Spleen (tissue), 11 donors: ENCODE results near the gene ANXA4. TPM values are rescaled to one million over a fixed set of nuclear protein-coding genes. Genes with fewer than 3 reads are reported as not detected.
"Not testable (repeated sequence)": the region's sequence is repeated elsewhere in the genome, so short reads cannot be mapped to it uniquely, and the experiment has no call there.

Experiments
- DNase-seq: peaks from one replicate; pipeline ENCODE4 v3.0.0-alpha.2; 2020
- H3K27ac ChIP-seq, 8 donors: fragments of 200-600 bp; sonication (generic) in 7 of 8; 1 replicate in 4 of 8; 2 replicates in 4 of 8; pipeline versions ENCODE4 v1.5.0 to v1.8.0; 2016 to 2021; ENCODE audit warnings: inconsistent platforms in 4 of 8, mild to moderate bottlenecking in 4 of 8, moderate library complexity in 1 of 8
- H3K27me3 ChIP-seq, 7 donors: fragments of 200-600 bp; sonication (generic) in 6 of 7; replicated peaks in 1 of 7; 1 replicate in 4 of 7; 2 replicates in 3 of 7; pipeline versions ENCODE4 v1.5.0 to v1.8.0; 2016 to 2021; ENCODE audit warnings: inconsistent platforms in 3 of 7, mild to moderate bottlenecking in 1 of 7
- H3K36me3 ChIP-seq, 6 donors: fragments of 200-600 bp; sonication (generic) in 5 of 6; 1 replicate in 4 of 6; 2 replicates in 2 of 6; pipeline versions ENCODE4 v1.5.0 to v1.8.0; 2016 to 2021; ENCODE audit warnings: inconsistent platforms in 2 of 6
- H3K4me1 ChIP-seq, 6 donors: fragments of 200-600 bp; sonication (generic) in 5 of 6; 1 replicate in 3 of 6; 2 replicates in 3 of 6; pipeline versions ENCODE4 v1.5.0 to v1.8.0; 2016 to 2021; ENCODE audit warnings: inconsistent platforms in 3 of 6
- H3K4me3 ChIP-seq, 8 donors: fragments of 200-600 bp; sonication (generic) in 7 of 8; 1 replicate in 4 of 8; 2 replicates in 4 of 8; pipeline versions ENCODE4 v1.5.0 to v1.8.0; 2016 to 2021; ENCODE audit warnings: inconsistent platforms in 4 of 8, mild to moderate bottlenecking in 4 of 8, moderate library complexity in 2 of 8
- H3K9me3 ChIP-seq, 8 donors: fragments of 200-600 bp; sonication (generic) in 7 of 8; 1 replicate in 4 of 8; 2 replicates in 4 of 8; pipeline versions ENCODE4 v1.5.0 to v1.8.0; 2016 to 2021; ENCODE audit warnings: inconsistent platforms in 4 of 8
- POLR2A ChIP-seq, 3 donors: fragments of 450-650 bp; IDR thresholded peaks; one replicate each; pipeline ENCODE4 v1.5.1; 2017; ENCODE audit warnings: antibody characterized with exemption in 3 of 3, mild to moderate bottlenecking in 1 of 3
- POLR2AphosphoS5 ChIP-seq, 3 donors: sonication (generic); formaldehyde crosslinking; IDR thresholded peaks; one replicate each; pipeline ENCODE4 v1.5.1; 2017; ENCODE audit warnings: antibody characterized with exemption in 3 of 3
- WGBS, 5 donors: extraction: QIAGEN DNeasy Blood & Tissue Kit in 3 of 5; methylation state at CpG; one replicate each; pipeline versions ENCODE4 v1.1.5 to v1.1.7; 2013 to 2018; 5-methylcytosine and 5-hydroxymethylcytosine counted together
- intact Hi-C: fragments of 100-400 bp; cut with DNase I; formaldehyde crosslinking; loops from one replicate; pipeline ENCODE4 v1.15.0; 2023; ENCODE audit warnings: low total_unique reads
- polyA plus RNA-seq, 3 donors: library from polyadenylated mRNA; stranded (reverse); fragments of 200-250 nt; gene quantifications; one replicate each; pipeline ENCODE4 v1.2.1, GENCODE V29; 2013
- total RNA-seq, 7 donors: library from RNA; depleted of rRNA in 3 of 7; stranded (reverse); fragments of >200 nt in 3 of 7; fragmentation: NEBNext Ultra II Directional in 4 of 7; extraction: Animal tissue kit (Norgen Biotek cat#: 25700) in 4 of 7; gene quantifications; one replicate each; pipeline versions ENCODE4 v1.1.0 to v1.2.1, GENCODE V29; 2016 to 2021
- TF ChIP-seq, protein P1 (sequence below), 11 experiments: fragments of 200-600 bp in 7 of 11; fragments of 450-650 bp in 4 of 11; sonication (generic) in 4 of 11; IDR thresholded peaks in 8 of 11; conservative IDR thresholded peaks in 3 of 11; 1 replicate in 7 of 11; 2 replicates in 4 of 11; pipeline versions ENCODE4 v1.4.0 to v1.8.0; 2016 to 2021; ENCODE audit warnings: antibody characterized with exemption in 11 of 11, inconsistent platforms in 4 of 11, mild to moderate bottlenecking in 1 of 11
- donor health status: healthy with polysubstance abuse.
- donor health status: DM: no; HTN: no; CAD: no; lungs with moderate emphysema.
- donor health status: DM: no; HTN: no; CAD: no.
- donor health status: Bipolar disorder and iron deficiency.
- donor health status: healthy.
- donor health status: DM: no; HTN: no; CAD: no.
- donor health status: DM: yes; HTN: yes; CAD: no.

Gene ANXA4
- total and polyA plus RNA-seq, 10 donors, result 15.0 to 56.1 (median 29.2) TPM

DNA sequence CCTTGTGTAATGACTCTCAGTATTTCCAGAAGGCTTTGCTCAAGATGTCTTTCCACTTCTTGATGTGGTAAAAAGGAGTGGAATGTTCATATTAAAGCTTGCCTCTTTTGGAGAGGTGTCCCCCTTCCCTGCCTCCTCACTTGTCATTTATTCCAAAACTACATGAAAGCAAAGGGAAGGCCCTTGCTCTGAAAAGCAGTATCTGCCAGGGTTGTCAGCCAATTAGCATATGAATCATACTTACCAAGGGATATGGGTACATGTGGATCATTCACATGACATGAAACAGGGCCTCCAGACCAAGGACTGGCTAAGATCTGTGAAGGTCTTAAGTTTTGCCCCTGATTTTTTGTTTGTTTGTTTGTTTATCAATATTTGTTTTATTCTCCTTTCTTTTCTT lies 31.3 kb downstream of the ANXA4 start:
- H3K4me1 ChIP-seq, result peaks cover 8 to 60% (median 30%) of the 10 kb centered on the region in 6 donors

DNA sequence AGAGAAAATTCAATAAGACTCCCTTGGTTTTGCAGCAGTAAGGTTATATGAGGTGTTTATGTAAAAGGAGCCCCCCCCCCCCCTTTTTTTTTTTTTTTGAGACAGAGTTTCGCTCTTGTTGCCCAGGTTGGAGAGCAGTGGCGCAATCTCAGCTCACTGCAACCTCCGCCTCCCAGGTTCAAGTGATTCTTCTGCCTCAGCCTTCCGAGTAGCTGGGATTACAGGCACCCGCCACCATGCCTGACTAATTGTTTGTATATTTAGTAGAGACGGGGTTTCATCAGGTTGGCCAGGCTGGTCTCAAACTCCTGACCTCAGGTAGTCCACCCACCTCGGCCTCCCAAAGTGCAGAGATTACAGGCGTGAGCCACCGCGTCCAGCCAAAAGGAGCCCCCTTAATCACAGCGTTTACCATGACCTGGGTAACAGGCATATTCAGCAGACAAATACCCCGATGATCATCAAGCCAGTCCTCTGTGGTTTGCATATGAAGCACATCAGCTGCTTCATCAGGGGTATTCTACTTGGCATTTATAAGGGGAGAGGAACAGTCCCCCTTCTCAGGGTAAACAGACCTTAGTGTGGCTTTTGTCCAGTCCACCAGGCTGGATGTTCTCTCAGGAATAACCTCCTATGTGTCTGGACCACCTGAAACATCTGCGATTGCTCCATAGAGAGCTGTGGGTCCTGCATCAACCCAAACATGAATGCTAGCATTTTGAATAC lies 32.5 kb downstream of the ANXA4 start:
- WGBS, 5 donors, result 82 to 95% (median 89%) methylated on average over 13 of the region's 13 CpGs
- H3K4me3 ChIP-seq, DNase-seq, H3K36me3 ChIP-seq, H3K9me3 ChIP-seq, H3K27me3 ChIP-seq, intact Hi-C loops: not testable (repeated sequence)
- Histone ChIP-seq H3K27ac (peak overlapping the region in 3 of 8 donors; percentile 48 to 60 (median 49)), H3K4me1 (peaks cover 8 to 62% (median 28%) of the 10 kb centered on the region in 6 donors)

More for the DNA sequence above, 31.3 kb downstream of the ANXA4 start:
- Histone ChIP-seq H3K9me3 (peaks cover 0 to 8% (median 0%) of the 10 kb centered on the region in 8 donors), H3K4me3 (no peak overlapping the region), H3K36me3 (no peaks in the 10 kb centered on the region), H3K27me3 (no peaks in the 10 kb centered on the region), H3K27ac (no peak overlapping the region)
- no peak for TF ChIP-seq POLR2AphosphoS5 (IDR thresholded peaks at IDR 0.05)
- TF ChIP-seq, protein P1, sequence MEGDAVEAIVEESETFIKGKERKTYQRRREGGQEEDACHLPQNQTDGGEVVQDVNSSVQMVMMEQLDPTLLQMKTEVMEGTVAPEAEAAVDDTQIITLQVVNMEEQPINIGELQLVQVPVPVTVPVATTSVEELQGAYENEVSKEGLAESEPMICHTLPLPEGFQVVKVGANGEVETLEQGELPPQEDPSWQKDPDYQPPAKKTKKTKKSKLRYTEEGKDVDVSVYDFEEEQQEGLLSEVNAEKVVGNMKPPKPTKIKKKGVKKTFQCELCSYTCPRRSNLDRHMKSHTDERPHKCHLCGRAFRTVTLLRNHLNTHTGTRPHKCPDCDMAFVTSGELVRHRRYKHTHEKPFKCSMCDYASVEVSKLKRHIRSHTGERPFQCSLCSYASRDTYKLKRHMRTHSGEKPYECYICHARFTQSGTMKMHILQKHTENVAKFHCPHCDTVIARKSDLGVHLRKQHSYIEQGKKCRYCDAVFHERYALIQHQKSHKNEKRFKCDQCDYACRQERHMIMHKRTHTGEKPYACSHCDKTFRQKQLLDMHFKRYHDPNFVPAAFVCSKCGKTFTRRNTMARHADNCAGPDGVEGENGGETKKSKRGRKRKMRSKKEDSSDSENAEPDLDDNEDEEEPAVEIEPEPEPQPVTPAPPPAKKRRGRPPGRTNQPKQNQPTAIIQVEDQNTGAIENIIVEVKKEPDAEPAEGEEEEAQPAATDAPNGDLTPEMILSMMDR (IDR thresholded peaks at IDR 0.05 in 8 of 11, conservative IDR thresholded peaks at IDR 0.05 in 3 of 11), result no peak
- TF ChIP-seq POLR2A (IDR thresholded peaks at IDR 0.05), result no peak
- DNase-seq, result no peak
- intact Hi-C loops, result no loop called here

DNA sequence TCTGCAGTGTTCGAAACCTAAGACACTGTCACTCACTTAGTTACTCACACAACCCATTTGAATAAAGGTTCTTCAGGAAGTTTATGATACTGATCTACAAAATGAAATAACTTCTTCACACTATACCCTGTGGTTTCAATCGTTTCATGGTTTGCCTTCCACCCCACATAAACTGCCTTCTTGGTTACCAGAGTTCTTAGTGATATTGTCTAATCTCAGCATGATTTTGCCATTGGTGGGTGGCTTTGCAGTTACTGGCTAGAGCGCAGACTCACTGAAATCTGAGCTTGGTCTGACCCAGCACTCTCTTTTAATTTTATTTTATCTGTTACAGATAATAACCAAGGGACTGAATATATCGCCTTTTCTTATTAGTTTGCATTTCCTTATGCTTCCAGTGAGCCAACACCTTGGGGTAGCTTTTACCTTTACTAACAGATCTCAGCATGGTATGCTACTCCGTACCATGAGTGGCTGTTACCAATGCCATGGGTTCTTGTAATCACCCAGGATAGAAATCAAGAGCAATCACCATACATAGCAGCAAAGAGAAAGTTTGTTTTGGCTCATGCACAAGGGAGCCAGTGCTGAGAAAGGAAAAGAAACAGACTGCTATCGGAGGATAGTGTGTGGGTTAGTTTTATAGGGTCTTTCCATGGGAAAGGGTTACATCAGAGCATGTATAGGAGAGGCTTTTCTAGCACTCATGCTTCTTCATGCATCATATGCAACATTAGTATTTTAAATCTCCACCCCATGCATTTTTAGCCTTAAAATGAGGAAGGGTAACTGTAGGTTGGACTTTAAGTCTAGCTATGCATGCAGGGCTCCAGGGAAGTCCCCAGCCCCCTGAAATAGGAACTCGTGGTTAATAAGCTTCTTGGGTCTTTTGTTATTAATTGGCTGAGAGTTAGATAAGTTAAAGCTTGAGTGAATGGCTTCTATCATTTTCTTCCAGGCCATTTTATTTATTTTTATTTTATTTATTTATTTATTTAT lies 33.3 kb downstream of the ANXA4 start:
- H3K9me3 ChIP-seq, result peaks cover 0 to 8% (median 0%) of the 10 kb centered on the region in 8 donors
- TF ChIP-seq POLR2A (IDR thresholded peaks at IDR 0.05) (no peak), POLR2AphosphoS5 (IDR thresholded peaks at IDR 0.05) (no peak)
- TF ChIP-seq, protein P1 (IDR thresholded peaks at IDR 0.05 in 8 of 11, conservative IDR thresholded peaks at IDR 0.05 in 3 of 11), result no peak
- H3K4me3 ChIP-seq, result peak overlapping the region in 1 of 8 donors; percentile 32
- H3K4me1 ChIP-seq, result peaks cover 6 to 54% (median 21%) of the 10 kb centered on the region in 6 donors
- intact Hi-C loops, result no loop called here
- no peaks in the 10 kb centered on the region for H3K27me3 ChIP-seq
- DNase-seq, result no peak
- H3K36me3 ChIP-seq, result no peaks in the 10 kb centered on the region
- H3K27ac ChIP-seq, result peak overlapping the region in 4 of 8 donors; percentile 39 to 60 (median 48)
- WGBS, 5 donors, result 57 to 67% (median 58%) methylated on average over 7 of the region's 7 CpGs

DNA sequence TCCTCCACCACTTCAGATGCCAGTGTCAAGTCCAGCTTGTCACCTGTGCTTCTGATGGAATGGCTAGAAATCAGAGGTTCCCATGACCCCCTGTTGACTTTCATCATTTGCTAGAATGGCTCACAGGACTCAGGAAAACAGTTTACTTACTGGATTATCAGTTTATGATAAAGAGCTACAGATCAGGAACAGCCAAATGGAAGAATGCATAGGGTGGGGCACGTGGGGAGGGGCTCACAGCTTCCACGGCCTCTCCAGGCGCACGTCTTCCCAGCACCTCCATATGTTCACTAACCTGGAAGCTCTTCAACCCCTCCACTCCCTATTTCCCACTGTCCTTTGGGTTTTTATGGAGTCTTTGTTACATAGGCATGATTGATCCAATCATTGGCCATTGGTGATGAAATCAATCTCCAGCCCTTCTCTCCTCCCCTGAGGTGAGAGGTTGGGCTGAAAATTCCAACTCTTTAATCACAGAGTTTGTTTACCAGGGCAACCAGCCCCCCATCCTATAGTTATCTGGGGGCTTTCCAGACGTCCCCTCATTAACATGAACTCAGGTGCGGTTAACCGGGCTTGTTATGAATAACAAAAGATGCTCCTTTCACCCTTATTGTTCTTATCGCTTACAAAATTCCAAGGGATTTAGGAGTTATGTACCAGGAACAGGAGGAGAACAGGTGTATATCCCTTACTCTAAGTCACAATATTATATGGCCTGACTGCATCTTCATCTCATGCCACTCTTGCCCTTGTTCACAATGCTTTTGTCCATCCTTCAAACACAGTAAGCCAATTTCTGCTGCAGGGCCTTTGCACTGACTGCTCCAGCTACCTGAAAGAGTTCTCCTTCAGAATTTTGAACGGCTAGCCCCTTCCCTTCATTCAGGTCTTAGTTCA lies 35.2 kb downstream of the ANXA4 start:
- DNase-seq, result no peak
- Histone ChIP-seq H3K36me3 (no peaks in the 10 kb centered on the region), H3K4me1 (peaks cover 4 to 55% (median 31%) of the 10 kb centered on the region in 6 donors), H3K4me3 (no peak overlapping the region), H3K27ac (no peak overlapping the region), H3K27me3 (no peaks in the 10 kb centered on the region), H3K9me3 (peaks cover 0 to 8% (median 0%) of the 10 kb centered on the region in 8 donors)
- no peak for TF ChIP-seq POLR2A (IDR thresholded peaks at IDR 0.05)
- TF ChIP-seq, protein P1 (IDR thresholded peaks at IDR 0.05 in 8 of 11, conservative IDR thresholded peaks at IDR 0.05 in 3 of 11), result no peak
- TF ChIP-seq POLR2AphosphoS5 (IDR thresholded peaks at IDR 0.05), result no peak
- intact Hi-C loops, result no loop called here
- 88 to 93% (median 92%) methylated on average over 9 of the region's 9 CpGs for WGBS, 5 donors
